Eye (tissue), 1 donor: ENCODE measurements around the gene UROC1.

ENCODE experiments used
- DNase-seq: peaks from one replicate; pipeline ENCODE4 v3.0.0-alpha.2; 2015

Gene UROC1

DNA sequence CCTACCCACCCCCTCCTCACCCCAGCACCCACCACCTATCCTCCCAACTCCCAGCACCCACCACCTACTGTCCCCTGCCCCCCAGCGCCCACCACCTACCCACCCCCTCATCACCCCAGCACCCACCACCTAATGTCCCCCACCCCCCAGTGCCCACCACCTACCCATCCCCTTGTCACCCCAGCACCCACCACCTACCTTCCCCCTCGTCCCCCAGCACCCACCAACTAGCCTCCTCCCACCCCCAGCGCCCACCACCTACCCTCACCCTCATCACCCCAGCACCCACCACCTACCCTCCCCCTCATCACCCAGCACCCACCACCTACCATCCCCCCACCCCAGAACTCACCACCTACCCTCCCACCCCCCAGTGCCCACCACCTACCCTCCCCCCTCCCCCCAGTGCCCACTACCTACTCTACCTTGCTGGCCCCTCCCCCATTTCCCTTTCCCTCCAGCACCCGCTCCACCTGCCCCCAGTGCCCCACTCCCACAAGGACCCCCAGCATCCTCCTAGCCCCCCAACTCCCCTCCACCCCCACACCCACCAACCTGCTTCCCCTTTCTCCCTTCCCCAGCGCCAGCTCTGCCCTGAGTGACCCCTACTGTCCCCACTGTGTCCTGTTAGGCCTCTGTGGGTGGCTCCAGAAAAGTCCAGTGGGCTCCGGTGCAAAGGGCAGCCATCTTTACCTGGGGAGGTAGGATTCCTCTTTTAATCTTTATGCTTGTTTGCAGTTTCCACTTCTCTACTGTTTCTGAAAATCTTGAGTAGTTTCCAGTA lies 1.2 kb downstream of the UROC1 start:
- no peak for DNase-seq

- DNase-seq, result no peak
Observed at GRCh38 chr3:126515066-126515706, 2.4 kb downstream of the UROC1 start.

DNA sequence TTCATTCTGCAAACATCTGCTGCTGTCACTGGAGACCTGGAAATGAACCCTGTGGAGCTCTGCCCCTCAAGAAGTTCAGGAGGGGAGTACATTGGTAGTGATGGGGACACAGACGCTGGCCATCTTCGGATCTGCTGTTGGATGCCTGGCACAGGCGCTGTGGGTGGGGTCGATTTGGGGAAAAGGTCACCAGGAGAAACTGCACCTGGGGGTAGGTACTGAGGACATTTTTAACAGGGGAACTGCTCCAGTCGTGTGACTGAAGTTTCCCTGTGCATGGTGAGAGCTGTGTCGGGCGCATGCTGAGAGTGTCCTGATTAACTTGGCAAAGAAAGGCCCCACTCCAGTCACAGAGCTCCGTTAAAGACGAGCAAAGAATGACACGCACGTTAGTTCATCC lies 3.4 kb downstream of the UROC1 start:
- no peak for DNase-seq

- no peak for DNase-seq
Observed at GRCh38 chr3:126512916-126513650, 4.5 kb downstream of the UROC1 start.

GRCh38 chr3:126512026-126512425 lies 5.5 kb downstream of the UROC1 start:
- DNase-seq, result no peak

DNA sequence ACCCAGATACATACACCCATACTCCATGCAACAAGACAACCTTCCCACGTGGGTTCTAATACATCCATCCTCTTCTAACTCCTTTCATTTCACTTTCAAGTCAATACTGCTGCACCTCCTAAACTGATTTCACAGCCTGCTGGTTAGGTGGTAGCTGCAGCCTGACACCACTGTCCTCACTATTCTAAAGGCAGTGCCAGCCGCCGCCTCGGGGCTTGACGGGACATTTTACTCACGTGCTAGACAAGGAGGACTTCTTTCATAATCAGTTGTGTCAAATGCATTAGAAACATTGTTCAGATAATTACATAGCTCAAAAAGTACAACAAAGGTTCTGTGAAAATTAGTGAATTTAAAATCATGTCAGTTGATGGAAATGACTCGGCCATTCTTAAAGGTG lies 6.3 kb downstream of the UROC1 start:
- DNase-seq, result no peak

- DNase-seq, result no peak
Observed at GRCh38 chr3:126510308-126510910, 7.2 kb downstream of the UROC1 start.

DNA sequence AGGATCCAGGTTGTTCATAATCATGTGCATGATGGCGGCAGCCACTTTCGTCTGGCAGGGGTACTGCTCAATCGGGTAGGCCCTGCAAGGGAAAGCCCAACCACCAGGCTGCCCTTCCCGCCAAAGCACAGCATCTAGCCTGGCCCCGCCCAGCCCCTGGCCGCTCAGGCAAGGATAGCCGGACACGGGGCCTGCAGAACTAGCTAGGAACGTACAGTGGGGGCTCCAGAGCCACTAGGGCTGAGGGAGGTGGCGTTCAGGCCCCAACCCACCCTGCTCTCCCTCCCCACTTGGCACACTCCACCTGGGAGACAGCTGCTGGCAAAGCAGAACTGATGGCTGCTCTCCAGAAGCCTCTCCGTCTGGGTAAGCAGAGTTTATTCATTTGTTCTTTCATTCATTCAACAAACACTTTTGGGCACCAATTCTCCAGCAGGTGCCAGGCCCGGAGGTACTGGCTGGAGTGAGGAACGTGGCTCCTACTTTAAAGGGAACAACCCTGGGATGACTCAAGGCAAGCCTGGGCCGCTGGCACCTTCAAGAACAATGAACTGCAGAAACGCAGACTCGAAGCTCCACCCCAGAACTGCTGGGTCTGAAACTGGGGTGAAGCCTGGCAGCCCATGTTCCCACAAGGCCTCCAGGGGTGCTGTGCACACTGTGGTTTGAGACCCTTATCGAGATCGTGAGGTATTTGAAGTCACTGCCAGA lies 7.8 kb downstream of the UROC1 start:
- DNase-seq, result no peak

DNA sequence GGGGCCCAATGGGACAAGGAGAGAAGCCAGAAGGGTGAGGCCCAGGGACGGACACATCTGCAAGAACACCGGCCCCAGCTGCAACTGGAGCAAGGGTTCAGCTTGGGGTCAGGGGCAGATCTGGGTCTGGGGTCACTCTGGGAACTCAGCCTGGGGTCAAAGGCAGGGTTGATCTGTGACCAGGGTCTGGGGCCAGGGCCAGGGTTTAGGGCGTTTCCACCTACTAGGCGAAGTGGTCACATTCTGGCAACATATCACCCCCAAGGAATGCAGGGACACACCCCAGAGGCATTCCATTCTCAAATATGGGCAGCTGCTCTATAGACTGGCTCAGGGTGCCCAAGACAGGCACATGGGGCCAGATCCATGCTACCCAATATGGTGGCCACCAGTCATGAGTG lies 9.0 kb downstream of the UROC1 start:
- DNase-seq, result no peak

GRCh38 chr3:126507886-126508285 lies 9.7 kb downstream of the UROC1 start:
- DNase-seq, result no peak

DNA sequence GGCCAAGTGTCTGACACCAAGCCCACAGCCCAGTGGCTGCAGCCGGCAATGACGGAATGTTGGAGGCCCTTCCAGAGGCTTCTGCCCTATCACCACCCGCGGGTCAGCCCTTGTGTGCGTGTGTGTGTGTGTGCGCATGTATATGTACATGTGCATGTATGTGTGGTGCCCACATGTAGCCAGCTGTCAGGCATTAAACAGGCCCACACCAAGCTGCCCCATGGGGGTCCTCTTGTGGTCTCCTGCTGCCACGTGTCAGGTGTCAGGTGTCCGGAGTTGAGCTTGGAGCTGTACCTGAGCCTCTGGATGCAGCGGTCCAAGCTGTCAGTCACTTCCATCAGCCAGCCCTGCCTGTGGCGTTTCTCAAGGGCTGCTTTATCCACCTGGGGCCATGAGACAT lies 13.9 kb downstream of the UROC1 start:
- DNase-seq, result no peak

GRCh38 chr3:126502656-126503055 lies 14.9 kb downstream of the UROC1 start:
- DNase-seq, result no peak

DNA sequence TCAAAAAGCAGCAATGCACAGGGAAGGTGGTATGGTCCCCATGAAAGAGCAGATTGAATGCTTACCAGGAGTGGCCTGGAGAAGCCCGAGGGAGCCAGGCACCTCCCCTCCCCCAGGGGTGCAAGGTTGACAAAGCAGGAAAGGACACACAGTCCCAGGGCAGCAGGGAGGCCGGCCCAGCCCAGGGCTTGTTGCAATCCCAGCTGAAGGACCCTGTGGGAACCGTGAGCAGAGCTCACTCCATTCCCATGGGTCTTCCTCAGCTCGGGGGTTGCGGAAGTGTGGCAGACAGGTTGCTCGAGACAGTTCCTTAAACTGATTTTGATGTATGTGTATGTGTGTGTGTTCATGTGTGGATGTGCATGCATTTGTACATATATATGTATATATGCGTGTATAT lies 15.8 kb downstream of the UROC1 start:
- no peak for DNase-seq

GRCh38 chr3:126501054-126501453 lies 16.5 kb downstream of the UROC1 start:
- no peak for DNase-seq

DNA sequence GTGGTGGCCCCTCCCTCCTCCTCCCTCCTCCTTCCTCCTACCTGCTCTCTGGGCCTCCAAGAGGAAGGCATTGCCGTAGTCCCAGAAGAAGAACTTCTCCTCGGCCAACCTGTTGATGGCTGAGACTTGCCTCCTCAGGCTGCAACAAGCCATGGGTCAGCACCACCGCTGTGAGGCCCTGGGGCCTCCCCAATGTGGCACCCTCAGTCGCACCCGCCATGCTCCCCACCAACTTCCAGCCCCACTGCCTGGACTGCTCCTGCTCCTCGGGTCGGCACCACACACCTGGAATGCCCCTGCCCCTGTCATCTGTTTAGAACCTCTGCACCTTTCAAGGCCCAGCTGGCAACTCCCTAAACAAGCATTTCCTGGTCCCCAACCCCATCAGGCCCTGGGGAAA lies 17.6 kb downstream of the UROC1 start:
- DNase-seq, result no peak

DNA sequence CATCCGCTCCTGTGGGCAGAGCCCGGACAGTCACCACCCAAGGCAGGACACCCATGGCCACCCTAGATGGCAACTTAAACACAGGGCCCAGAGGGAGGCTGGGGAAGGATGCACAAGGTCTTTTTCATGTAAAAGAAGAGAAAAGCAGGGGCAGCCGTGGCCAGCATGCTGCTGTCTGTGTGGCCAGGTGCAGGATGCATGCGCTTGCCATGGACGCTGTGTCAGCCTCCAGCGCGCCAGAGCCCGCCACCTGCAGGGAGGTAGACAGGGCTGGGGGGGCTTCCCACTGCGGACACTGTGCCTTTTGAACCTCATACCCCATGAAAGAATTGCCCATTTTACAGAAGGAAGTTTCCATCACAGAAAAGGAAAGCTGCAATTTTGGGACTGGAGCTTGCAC lies 18.2 kb downstream of the UROC1 start:
- DNase-seq, result no peak

- no peak for DNase-seq
Observed at GRCh38 chr3:126498929-126499328, 18.6 kb downstream of the UROC1 start.

DNA sequence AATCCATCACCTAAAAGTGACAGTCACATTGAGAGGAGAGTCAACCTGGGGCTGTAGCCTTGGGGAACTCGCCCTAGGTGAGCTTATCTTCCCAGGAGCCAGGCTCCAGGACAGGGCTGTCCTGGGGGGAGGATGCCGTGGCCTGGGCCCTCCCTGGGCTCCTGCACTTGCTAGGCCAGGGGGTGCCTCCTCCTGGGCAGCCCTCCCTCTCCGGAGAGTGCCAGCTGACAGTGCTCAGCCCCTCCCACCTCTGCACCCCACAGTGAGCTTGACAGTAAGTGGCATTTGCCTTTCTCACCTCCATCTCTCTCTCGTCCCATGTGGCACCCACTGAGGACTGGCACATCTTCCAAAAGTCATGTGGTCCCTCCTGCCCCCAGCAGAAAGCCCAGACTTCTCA lies 19.1 kb downstream of the UROC1 start:
- no peak for DNase-seq

- DNase-seq, result no peak
Observed at GRCh38 chr3:126497956-126498355, 19.6 kb downstream of the UROC1 start.

DNA sequence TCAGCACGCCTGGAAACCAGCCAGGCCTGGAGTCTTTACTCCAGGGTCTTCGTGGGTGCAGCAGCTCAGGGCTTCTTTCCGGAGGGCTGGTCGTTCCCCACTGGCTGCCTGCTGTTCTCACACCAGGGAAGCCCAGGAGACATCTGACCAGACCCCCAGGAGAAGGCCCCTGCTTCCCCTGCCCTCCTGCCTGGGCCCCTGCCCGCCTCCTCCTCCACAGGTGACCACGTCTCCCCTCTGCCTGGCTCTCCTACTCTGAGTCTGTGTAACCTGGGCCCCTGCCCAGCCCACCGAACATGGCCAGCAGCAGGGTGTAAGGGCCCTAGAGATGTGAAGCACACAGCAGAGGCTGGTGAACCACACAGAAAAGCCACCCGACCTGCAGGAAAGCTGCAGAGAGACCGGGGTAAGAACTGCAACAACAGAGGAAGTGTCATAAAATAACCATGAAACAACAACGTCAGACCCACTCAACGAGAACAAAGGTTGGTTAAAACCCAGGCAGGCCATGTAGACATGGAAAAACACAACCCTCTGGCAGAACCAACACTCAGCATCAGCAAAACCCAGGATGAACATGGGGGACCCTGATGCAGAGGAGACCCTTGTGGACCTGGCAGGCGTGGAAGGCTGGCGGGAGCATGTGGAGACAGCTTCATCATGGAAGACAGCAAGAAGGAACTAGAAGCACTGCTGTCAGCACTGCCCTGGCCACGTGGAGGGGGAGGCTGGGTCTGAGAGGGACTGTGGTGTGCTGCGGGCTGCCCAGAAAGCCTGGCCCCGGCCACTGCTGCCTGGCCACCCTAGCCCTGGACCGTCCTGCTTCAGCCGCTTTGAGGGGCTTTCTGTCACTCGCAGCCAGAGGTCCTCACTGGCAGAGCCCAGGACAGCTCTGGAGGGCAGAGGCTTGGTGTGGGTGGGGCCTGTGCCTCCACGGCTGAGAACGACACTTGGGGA lies 20.4 kb downstream of the UROC1 start:
- no peak for DNase-seq

DNA sequence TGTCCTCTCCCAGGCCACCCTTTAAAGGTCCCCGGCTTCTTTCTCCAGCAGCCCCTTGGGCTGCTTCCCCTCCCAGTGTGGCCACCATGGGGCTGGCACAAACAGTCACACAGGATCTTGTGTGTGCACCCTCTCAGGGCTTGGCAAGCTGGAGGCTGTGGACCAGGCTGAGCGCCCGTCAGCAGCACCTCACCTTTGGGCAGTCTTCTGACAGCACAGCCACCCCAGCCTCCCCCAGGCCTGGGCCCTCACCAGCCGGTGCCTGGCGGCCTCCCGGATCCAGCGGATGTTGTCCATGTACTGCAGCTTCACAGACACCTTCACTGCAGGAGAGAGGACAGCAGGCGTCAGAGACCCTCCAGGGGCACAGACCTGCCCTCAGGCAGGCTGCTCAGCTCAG lies 21.8 kb downstream of the UROC1 start:
- no peak for DNase-seq

GRCh38 chr3:126494970-126495230 lies 22.7 kb downstream of the UROC1 start:
- no peak for DNase-seq
